DMS 273 treated with DMSO at 0.1 percent for 48 hours (cell line): ENCODE measurements around the gene ULK4.
"Not testable (repeated sequence)": the region's sequence is repeated elsewhere in the genome, so short reads cannot be mapped to it uniquely, and the experiment has no call there.

Experiments used
- DNase-seq: peaks from one replicate; lab custom pipeline; 2025; lab: John Stamatoyannopoulos, UW

ULK4 gene

DNA sequence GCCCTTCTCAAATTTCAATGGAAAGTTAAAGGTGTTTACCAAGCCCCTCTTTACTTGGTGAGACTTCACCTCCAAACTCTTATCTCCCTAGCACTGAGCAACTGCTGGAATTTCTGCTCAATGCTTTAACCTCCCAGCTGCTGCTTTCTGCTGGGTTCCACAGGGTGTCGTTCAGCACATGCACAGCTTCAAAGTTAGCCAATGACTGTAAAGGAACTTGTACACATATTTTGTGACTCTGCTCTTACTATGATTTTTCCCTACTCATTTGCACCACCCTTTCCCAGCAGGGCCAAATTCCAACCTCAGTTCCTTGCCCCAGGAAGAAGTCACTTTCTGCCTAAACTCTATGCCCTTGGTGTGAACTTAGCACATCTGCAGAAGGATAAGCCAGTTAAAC lies 89.7 kb downstream of the ULK4 start:
- DNase-seq: no peak

GRCh38 chr3:41867533-41867932 lies 94.4 kb downstream of the ULK4 start:
- DNase-seq: no peak

DNA sequence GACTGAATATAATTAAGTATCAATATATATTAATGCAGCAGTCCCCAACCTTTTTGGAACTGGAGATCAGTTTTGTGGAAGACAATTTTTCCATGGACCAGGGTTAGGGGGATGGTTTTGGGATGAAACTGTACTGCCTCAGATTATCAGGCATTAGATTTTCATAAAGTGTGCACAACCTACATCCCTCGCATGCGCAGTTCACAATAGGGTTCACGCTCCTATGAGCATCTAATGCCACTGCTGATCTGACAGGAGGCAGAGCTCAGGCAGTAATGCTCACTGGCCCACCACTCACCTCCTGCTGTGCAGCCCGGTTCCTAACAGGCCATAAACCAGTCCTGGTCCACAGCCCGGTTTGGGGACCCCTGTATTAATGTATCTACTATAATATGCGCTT lies 95.6 kb downstream of the ULK4 start:
- DNase-seq: no peak

DNA sequence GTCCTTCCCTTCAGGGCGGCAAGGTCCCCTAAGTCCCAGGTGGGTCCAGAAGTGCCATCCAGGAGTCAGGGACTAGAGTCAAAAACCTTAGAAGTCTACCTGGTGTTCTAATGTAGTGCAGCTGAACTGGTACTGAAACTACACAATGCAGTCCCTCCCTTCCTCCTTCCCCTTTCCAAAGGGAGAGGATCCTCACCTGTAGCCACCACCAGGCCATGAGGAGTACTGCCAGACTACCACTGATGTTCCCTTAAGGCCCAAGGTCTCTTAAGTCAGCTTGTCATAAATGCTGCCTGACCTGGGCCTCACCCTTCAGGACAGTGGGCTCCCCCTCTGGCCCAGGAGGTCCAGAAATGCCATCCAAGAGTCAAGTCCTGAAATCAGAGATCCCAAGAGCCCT lies 98.9 kb downstream of the ULK4 start:
- no peak for DNase-seq

- DNase-seq: not testable (repeated sequence)
Observed at GRCh38 chr3:41860489-41860888, 101.4 kb downstream of the ULK4 start.

GRCh38 chr3:41854956-41855355 lies 106.9 kb downstream of the ULK4 start:
- DNase-seq: no peak

GRCh38 chr3:41853540-41854196 lies 108.2 kb downstream of the ULK4 start:
- DNase-seq: no peak

DNA sequence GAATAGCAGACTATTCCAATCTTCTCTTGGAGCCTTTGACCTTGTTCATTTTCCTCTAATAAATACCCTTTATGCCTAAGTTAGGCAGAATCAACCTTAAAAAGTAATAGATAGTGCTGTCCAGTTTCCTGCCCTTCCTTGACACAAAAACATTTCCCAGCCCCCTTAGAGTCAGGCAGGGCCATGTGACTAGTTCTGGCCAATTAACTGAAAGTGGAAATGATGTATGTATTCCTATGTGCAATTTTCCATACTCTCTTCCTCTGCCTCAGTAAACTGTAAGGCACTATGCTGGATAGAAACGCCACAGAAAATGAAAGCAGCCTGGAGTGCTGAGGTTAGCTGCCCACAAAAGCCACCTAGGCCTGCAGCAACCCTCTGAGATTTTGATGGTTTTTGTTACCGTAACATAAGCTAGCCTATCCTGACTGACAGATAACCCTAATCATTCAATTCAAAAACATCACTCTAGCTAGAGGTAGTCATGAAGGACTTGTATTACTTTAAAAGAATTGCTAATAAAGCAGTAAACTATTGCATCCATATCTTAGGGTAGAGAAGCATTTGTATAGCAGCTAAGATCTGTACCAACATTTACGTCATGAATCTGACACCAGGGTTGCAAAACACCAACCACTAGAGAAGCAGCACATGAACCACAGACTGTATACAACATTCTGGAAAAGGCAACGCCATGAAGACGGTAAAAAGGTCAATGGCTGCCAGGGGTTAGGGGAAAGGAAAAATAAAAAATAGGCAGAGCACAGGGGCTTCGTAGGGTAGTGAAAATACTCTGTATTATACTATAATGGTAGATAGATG lies 112.9 kb downstream of the ULK4 start:
- DNase-seq: no peak

GRCh38 chr3:41847679-41848078 lies 114.2 kb downstream of the ULK4 start:
- DNase-seq: no peak

- no peak for DNase-seq
Observed at GRCh38 chr3:41846850-41847249, 115.1 kb downstream of the ULK4 start.

DNA sequence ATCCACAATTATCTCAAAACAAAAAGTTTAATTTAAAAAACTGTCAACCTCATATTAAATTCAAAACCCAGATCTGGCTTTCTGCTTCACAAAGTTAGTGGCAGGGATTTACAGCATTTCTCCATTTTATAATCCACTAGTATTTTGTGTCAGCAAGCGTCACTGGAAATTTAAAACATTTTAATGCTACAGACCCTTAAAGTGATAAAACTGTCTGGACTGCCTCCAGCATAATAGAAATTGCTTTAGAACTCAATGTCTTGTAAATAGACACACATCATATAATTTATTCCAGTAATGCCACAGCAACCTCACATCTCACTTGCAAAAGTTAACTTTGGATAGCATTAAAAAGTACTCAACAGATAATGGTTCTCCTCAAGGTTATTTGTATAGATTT lies 116.1 kb downstream of the ULK4 start:
- no peak for DNase-seq

- DNase-seq: not testable (repeated sequence)
Observed at GRCh38 chr3:41844256-41844655, 117.6 kb downstream of the ULK4 start.

DNA sequence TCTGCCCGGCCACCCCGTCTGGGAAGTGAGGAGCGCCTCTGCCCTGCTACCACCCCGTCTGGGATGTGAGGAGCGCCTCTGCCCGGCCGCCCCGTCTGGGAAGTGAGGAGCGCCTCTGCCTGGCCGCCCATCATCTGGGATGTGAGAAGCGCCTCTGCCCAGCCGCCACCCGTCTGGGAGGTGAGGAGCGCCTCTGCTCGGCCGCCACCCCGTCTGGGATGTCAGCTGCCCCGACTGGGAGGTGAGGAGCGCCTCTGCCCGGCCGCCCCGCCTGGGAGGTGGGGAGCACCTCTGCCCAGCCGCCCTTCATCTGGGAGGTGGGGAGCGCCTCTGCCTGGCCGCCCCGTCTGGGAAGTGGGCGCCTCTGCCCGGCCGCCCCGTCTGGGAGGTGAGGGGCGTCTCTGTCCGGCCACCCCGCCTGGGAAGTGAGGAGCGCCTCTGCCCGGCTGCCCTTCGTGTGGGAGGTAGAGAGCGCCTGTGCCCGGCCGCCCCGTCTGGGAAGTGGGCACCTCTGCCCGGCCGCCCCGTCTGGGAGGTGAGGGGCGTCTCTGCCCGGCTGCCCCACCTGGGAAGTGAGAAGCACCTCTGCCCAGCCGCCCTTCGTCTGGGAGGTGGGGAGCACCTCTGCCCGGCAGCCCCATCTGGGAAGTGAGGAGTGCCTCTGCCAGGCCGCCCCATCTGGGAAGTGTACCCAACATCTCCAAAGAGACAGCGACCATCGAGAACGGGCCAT lies 120.8 kb downstream of the ULK4 start:
- not testable (repeated sequence) for DNase-seq

DNA sequence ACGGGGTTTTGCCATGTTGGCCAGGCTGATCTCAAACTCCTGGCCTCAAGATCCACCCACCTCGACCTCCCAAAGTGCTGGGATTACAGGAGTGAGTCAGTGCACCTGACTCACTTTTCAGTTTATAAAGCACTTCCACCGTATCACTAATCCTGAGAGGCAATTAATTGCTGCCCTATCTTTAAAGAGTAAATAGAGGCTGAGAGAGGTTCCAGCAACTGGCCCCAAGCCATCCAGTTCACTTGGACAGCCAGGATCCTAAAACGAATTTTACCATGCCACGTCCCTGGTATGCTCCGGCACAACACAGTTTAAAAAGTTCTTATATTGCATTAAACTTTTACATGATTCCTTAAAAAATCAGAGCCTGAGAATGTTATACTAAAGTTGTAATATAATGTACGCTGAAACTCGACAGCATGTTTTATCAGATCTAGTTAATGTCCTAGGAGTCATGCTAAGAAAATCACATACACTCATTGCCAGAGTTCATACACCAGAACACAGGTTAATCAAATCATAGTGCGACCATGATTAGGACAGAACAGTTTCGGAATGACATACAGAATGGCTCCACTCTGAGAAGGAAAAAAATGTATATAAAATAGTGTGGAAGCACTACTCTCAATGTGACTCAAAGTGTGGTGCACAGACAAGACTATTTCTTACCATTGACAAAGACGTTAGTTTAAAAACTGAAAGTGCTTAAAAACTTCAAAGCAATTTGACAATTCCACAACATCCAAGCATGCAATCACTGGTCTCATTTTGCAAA lies 125.4 kb downstream of the ULK4 start:
- DNase-seq: no peak

DNA sequence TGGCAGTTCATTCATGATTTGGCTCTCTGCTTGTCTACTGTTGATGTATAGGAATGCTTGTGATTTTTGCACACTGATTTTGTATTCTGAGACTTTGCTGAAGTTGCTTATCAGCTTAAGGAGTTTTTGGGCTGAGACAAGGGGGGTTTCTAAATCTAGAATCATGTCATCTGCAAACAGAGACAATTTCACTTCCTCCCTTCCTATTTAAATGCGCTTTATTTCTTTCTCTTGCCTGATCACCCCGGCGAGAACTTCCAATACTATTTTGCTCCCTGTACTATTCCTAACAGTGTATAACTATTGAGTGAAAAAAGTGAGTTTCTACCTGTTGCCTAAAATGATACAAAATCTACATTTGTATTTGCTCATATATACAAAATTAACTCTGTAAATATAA lies 128.3 kb downstream of the ULK4 start:
- DNase-seq: no peak

- no peak for DNase-seq
Observed at GRCh38 chr3:41819236-41819635, 142.7 kb downstream of the ULK4 start.

DNA sequence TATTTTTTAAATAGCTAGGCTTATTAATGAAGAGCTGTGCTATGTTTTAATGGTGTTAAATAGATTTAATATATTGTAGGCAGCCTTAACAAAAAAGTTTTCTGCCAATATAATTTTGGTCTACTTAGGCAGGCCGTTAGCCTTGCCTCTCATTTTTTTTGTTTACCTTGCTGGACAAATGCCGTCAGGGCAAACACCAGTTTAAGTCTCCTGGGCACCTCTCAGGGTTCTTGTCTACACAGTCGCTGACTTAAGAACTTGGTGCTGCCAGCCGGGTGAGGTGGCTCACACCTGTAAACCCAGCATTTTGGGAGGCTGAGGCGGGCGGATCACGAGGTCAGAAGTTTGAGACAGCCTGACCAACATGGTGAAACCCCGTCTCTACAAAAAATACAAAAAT lies 153.3 kb downstream of the ULK4 start:
- DNase-seq: no peak

DNA sequence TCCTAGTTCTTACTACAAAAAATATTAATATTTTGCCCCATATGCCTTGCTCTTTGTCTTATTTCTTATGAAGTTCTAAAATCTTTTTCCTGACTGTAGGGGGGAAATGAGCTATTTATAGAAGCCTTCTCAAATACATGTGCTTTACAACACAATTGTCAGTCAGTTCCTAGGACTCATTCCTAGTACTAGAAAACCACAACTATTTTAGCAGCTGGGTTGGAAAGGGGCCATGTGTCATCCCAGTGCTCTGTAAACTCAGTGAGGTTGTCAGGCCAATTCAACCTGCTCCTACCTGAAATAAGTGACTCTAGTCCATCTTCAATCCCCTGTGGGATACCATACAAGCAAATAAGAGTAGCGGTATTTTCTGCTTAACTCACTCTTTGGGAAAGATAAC lies 153.8 kb downstream of the ULK4 start:
- DNase-seq: no peak

DNA sequence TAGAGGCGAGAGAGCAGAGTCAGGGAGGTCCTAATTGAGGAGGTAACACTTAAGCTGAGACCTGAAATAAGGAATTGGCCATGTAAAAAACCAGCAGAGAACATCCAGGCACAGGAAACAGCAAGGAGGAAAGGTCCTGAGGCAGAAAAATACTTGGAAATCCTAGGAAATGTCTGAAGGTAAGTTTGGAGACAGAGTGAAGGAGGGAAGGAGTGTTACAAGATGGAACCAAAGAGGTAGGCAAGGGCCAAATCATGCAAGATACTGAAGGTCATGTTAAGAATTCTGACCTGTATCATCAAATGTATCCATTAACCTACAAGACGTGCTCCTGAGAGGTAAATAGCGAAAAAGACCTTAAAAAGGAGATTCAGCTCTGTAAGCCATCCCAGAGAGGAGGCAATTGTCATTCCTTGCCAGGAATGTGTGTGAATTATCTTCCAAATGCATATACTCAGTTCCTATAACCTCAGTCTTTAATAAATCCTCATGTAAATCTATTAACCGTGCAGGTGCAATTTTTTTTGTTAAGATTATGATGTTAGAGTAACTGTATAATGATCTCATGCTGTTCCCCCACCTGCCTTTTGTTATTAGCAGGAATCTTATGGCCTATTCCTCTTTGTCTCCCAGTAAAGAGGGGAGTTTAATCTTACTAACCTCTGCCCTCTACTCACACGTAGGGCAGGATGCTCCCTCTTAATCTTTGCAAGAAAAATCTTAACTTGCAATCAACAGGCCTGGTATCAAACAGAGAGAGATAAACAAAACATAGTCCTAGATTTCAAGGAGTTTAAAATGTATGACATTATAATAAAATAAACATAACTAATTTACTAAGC lies 166.9 kb downstream of the ULK4 start:
- no peak for DNase-seq

- DNase-seq: no peak
Observed at GRCh38 chr3:41792806-41793205, 169.1 kb downstream of the ULK4 start.

GRCh38 chr3:41769106-41769505 lies 192.8 kb downstream of the ULK4 start:
- no peak for DNase-seq
